ENCODE measurements around the gene XYLT2. TPM values are rescaled to one million over a fixed set of nuclear protein-coding genes. Genes with fewer than 3 reads are reported as not detected.

Gene XYLT2
- total and polyA plus RNA-seq, 9 of the 15 experiments (the other 6 are each of a cell fraction or from before 2014, with no cell fraction given) = 0.63 to 9.1 (median 4.3) TPM

DNA sequence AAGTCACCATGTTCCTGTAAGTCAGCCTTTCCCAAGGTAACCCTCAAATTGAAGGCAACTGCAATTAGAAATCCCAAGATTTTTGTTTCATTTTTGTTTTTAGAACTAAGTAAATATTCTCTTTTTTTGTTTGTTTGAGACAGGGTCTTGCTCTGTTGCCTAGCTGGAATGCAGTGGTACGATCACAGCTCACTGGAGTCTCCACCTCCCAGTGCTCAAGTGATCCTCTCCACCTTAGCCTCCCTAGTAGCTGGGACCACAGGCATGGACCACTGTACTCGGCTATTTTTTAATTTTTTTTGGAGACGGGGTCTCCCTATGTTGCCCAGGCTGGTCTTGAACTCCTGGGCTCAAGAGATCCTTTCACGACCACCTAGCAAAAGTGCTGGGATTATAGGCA lies 62.0 kb downstream of the XYLT2 start:
- H3K4me1 ChIP-seq (replicated peaks in 1 of 2; ENCODE audit: control insufficient read depth in 2 of 2, insufficient read depth in 2 of 2, low read length in 2 of 2) = no peaks in the 10 kb centered on the region; a peak in 1 of 5 replicates
- 0 out of 2 replicates have a peak, but pooled peaks cover 3% of the 10 kb centered on the region for H4K20me1 ChIP-seq (replicated peaks; ENCODE audit: control insufficient read depth, insufficient read depth, low read length)
- 5% methylated on average over 4 of the region's 4 CpGs for WGBS (ENCODE audit: insufficient coverage, low coverage, missing lambda C conversion rate)
- no peaks in the 10 kb centered on the region for H3K9me3 ChIP-seq (replicated peaks; ENCODE audit: control insufficient read depth, insufficient read depth, low read depth, low read length)
- BruUV-seq (replicated peaks) = no TSS peak
- in situ Hi-C loops (cut with MboI) = no loop called here
- no peaks in the 10 kb centered on the region; a peak in 1 of 5 replicates for H3K27me3 ChIP-seq (ENCODE audit: control insufficient read depth in 2 of 2, insufficient read depth in 2 of 2, low read length in 2 of 2)
- no peaks in the 10 kb centered on the region for H3K9me1 ChIP-seq (ENCODE audit: control insufficient read depth, insufficient read depth, low read length)
- H3K4me3 ChIP-seq = no peak overlapping the region
- no peak overlapping the region for H3K9ac ChIP-seq (ENCODE audit: insufficient read depth in 1 of 2, low read depth in 2 of 2, low read length in 2 of 2)
- H3K79me2 ChIP-seq (ENCODE audit: control insufficient read depth, insufficient read depth, low read length) = no peaks in the 10 kb centered on the region
- POLR2A ChIA-PET = interaction anchor here (0.8 to 3.8 kb wide), 2 partner anchors 9 to 11 kb away, joined by 3 to 19 read pairs; partner anchors contain the start of gene LRRC59
- FAIRE-seq (no peak), ATAC-seq (no peak), DNase-seq (ENCODE audit: extremely low read depth in 1 of 4, low spot score in 3 of 4) (no peak)
- intact Hi-C loops (cut with micrococcal nuclease) = no loop called here
- H3K4me2 ChIP-seq (ENCODE audit: insufficient read depth, low read length) = no peak overlapping the region
- CTCF ChIA-PET (ENCODE audit: low intra/inter-chr PET ratio) = no interaction called here
- H2AFZ ChIP-seq (ENCODE audit: low read depth, low read length) = no peak overlapping the region
- no peaks in the 10 kb centered on the region for H3K36me3 ChIP-seq (ENCODE audit: control insufficient read depth, insufficient read depth, low read length)
- H3K27ac ChIP-seq (ENCODE audit: extremely low read depth, low read depth, low read length) = no peak overlapping the region
- no peak for TF ChIP-seq NR1H2 (CRISPR knock-in tag; IDR thresholded peaks at IDR 0.05)
- TF ChIP-seq, protein P1, sequence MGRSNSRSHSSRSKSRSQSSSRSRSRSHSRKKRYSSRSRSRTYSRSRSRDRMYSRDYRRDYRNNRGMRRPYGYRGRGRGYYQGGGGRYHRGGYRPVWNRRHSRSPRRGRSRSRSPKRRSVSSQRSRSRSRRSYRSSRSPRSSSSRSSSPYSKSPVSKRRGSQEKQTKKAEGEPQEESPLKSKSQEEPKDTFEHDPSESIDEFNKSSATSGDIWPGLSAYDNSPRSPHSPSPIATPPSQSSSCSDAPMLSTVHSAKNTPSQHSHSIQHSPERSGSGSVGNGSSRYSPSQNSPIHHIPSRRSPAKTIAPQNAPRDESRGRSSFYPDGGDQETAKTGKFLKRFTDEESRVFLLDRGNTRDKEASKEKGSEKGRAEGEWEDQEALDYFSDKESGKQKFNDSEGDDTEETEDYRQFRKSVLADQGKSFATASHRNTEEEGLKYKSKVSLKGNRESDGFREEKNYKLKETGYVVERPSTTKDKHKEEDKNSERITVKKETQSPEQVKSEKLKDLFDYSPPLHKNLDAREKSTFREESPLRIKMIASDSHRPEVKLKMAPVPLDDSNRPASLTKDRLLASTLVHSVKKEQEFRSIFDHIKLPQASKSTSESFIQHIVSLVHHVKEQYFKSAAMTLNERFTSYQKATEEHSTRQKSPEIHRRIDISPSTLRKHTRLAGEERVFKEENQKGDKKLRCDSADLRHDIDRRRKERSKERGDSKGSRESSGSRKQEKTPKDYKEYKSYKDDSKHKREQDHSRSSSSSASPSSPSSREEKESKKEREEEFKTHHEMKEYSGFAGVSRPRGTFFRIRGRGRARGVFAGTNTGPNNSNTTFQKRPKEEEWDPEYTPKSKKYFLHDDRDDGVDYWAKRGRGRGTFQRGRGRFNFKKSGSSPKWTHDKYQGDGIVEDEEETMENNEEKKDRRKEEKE (IDR thresholded peaks at IDR 0.05; ENCODE audit: borderline replicate concordance in 1 of 2, control insufficient read depth in 1 of 2, low read depth in 2 of 2, low read length in 1 of 2) = no peak
- TF ChIP-seq ZKSCAN8 (CRISPR knock-in tag; IDR thresholded peaks at IDR 0.05) = no peak
- no peak for TF ChIP-seq ZNF408 (CRISPR knock-in tag; IDR thresholded peaks at IDR 0.05; ENCODE audit: low read depth)
- no peak for TF ChIP-seq KHSRP (IDR thresholded peaks at IDR 0.05)
- TF ChIP-seq GTF2A2 (tag; IDR thresholded peaks at IDR 0.05) = no peak
- no peak for TF ChIP-seq GATA2 (CRISPR knock-in tag; IDR thresholded peaks at IDR 0.05)
- TF ChIP-seq RBM34 (IDR thresholded peaks at IDR 0.05; ENCODE audit: borderline replicate concordance, insufficient read depth, low read length) = no peak
- TF ChIP-seq ZNF384 (IDR thresholded peaks at IDR 0.05; ENCODE audit: low read depth, low read length) = no peak
- TF ChIP-seq DPF2 (IDR thresholded peaks at IDR 0.05) = no peak
- TF ChIP-seq HOXB6 (CRISPR knock-in tag; IDR thresholded peaks at IDR 0.05; ENCODE audit: borderline replicate concordance) = no peak
- TF ChIP-seq, protein P2, sequence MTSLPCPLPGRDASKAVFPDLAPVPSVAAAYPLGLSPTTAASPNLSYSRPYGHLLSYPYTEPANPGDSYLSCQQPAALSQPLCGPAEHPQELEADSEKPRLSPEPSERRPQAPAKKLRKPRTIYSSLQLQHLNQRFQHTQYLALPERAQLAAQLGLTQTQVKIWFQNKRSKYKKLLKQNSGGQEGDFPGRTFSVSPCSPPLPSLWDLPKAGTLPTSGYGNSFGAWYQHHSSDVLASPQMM (CRISPR knock-in tag; IDR thresholded peaks at IDR 0.05) = no peak
- no peak for TF ChIP-seq TEAD2 (tag; IDR thresholded peaks at IDR 0.05)
- no peak for TF ChIP-seq KAT2B (IDR thresholded peaks at IDR 0.05; ENCODE audit: low read depth, low read length)

Data from K562 (cell line).